Activated CD4-positive, alpha-beta T cell treated with anti-CD3 and anti-CD28 coated beads, Interleukin-2, amount 50 U/mL, for 24 hours (primary cell): ENCODE data around the gene BTBD8.

Experiments used
- DNase-seq, 2 donors: peaks; one replicate each; pipeline ENCODE4 v3.0.0-alpha.2; 2020; ENCODE audit warnings: low read depth in 1 of 2, low spot score in 1 of 2

The BTBD8 gene

DNA sequence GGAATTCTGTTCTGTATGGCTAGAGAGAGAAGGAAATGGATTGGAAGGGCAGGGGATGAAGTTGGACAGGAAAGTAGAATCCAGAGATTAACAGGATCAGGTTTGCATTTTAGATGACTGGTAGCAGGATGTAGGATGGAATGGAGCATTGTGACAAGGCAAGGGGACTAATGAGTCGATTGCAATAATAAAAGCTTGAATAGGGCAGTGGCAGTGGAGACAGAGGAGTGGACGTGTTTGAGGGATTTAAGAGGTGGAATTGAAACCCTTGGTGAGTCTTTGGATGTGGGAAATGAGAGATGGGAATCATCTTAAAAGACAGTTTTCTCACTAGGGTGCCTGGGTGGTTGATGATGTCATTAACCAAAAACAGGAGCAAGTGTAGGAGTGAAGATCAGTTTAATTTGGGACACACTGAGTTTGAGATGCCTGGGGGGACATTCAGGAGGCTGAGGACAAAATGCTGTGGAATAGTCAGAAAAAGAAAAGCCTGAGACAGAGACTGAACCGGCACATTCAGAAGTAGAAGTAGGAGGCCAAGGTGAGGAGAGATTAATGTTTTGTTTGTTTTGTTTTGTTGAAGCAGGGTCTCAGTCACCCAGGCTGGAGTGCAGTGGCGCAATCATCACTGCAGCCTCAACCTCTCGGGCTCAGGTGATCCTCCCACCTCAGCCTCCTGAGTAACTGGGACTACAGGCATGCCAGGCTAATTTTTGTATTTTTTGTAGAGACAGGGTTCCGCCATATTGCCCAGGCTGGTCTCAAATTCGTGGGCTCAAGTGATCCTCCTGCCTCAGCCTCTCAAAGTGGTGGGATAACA, 108.5 kb downstream of the BTBD8 start:
- DNase-seq: no peak

DNA sequence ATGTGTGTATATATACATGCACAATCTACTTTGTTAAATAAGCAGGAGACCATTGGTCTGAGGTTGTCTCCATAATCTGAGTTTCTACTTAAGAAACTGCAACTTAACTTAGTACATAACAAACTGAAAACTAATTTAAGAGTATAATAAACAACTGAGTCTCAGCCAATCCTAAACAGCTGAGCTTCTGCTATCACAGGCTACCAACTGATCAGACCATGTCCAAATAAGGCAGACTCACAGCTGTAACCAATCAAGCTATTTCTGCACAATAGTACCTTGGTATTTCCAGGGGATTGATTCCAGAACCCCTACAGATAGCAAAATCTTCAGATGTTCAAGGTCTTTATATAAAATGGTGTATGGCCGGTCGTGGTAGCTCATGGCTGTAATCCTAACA, 111.6 kb downstream of the BTBD8 start:
- no peak for DNase-seq

DNA sequence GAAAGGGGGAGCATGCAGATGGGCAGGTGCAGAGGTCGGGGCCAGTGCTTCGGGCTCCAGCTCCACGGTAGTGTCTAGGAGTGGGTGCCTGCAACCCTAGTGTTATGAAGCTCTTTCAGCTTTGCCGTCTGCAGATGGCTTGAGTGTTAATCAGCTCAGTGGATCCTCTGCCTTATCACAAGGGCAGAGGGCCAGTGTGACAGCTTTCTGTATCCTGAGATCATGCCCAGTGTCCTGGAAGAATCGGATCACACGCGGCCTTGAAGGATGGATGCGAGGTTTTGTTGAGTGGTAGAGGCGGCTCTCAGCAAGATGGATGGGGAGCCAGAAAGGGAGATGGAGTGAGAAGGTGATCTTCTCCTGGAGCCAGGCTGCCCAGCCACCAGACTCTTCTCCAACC, 112.1 kb downstream of the BTBD8 start:
- DNase-seq: no peak

DNA sequence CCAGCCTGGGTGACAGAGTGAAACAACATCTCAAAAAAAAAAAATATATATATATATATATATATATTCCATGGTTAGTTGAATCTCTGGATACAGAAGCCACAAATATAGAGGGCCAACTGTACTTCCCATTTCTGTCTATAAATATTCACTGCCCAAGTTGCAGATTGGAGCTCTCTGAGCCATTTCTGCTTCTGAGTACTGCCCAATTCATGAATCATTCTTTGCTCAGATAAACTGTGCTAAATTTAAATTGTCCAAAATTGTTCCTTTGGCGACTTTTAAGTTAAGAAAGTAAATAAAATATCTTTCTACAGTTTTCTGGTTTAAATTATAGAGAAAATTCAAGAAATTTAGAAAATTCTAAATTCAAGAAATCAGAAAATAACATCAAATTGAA, 114.4 kb downstream of the BTBD8 start:
- DNase-seq: no peak

DNA sequence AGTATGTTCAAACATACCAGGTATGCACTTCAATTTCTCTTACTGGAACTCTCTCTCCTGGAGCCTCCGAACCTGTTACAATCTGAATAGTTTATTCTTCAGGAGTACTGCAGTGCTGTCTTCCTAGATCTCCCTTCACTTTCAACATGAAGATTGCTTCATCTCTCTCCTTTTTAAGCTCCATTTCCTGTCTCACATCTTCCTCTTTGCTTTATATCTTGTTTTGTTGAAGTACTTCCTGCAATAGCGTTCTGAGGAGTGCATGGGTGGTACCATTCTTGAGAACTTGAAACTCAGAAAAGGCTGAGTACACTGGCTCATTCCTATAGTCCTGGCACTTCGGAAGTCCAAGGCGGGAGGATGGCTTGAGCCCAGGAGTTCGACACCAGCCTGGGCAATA, 121.8 kb downstream of the BTBD8 start:
- DNase-seq: no peak

DNA sequence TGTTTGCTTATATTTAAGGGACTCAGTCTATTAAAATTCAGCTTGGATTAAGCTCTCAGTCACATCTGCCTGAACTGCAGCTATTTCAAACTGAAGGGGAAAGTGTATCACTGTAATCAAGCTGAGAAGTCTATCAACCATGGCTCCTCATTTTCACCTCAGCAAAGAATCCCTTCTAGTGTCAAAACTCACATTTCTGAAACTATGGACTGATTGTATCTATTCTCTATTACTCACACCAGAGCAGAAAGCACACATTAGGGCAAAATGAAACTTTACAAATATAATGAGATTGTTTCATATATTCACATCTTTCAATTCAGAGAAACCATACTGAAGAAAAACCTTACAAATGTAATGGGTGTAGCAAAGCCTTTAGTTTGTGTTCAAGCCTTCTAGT, 123.0 kb downstream of the BTBD8 start:
- no peak for DNase-seq

DNA sequence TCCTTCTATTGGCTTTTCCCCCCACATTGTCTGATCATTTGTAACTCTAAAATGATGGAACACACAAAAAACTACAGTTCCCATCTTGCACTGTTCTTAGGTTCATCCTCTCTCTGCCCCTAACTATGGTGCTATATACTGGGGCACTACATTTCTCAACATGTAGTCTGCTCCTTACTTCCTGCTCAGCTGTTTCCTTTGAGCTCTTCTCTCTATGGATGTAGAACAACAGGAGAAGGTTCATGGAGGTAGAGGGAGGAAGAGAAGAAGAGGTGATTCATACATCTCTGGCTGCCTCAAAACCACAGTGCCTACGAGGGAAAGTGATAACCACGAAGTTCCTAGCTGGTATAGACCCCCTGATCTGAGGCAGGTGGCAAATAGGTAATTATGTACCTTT, 130.6 kb downstream of the BTBD8 start:
- no peak for DNase-seq

DNA sequence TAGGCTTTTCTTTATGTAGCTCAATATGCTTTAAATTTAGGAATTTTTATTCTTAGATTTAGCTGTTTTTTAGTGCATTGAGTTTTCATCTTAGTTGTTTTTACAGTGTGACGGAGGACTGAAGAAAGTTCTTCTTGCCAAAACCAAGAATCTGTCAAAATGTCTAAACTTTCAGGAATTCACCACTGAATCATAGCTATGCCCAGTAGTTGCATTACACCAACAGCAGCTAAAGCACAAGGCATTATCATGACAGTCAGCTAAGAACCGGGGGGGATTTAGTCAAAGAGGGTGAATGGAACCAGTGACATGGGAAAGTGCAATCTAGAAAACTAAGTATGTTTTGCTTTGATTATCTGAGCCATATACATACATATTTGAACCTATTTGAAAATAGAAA, 131.0 kb downstream of the BTBD8 start:
- no peak for DNase-seq

DNA sequence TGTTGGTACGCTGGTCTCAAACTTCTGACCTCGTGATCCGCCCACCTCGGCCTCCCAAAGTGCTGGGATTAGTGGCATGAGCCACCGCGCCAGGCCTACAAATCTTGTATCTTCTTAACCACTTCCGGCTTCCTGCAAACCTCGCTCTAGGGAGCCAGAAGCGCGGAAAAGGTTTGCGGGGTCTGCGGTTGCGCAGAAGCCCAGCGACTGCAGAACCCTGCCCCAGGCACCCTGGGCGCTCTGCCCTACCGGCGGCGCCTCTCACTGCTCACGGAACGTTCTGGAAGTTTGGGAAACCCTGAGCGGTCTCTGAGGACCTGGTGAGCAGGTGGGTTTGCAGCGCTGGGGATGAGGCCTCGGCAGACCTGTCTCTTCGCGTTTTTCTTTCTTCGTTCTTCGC, 137.6 kb downstream of the BTBD8 start, which contains the start of gene C1orf146:
Gene C1orf146 (plus strand): TSS at position 195 of the 400 bp plus-strand sequence. CDS start 13,506 bp downstream, outside the sequence.
- no peak for DNase-seq

DNA sequence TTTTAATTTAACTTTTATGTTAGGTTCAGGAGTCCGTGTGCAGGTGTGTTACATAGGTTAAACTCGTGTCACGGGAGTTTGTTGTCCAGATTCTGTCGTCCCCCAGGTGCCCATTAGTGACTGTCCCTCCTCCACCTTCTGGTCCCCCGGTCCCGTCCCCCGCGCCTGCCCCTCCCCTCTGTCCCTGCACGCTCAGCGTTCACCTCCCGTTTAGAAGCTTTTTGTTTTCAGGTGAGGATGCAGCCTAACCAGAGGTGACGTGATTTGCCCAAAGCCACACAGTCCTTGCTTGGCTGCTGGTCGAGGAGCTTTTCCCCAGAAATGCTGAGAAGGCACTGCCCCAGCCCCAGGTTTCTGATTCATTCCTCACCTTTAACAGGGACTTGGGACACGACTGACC, 138.4 kb downstream of the BTBD8 start:
- DNase-seq: no peak

DNA sequence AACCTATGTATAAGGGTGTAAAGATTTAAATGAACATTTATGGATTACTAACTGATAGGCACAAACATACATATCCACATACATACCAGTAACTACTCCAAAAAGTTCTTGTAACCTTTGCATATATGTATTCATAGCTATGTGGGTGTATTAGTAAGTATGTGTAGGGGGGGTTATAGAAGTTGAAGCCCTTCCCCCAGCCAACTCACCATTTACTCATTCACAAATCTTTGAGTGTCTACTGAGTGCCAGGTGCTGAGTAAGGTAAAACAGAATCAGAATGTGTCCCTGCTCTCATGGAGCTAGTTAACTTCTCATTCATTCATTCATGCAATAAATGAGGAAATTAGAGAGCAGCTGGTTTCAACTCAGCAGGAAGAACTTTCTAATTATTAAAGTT, 138.9 kb downstream of the BTBD8 start:
- no peak for DNase-seq

DNA sequence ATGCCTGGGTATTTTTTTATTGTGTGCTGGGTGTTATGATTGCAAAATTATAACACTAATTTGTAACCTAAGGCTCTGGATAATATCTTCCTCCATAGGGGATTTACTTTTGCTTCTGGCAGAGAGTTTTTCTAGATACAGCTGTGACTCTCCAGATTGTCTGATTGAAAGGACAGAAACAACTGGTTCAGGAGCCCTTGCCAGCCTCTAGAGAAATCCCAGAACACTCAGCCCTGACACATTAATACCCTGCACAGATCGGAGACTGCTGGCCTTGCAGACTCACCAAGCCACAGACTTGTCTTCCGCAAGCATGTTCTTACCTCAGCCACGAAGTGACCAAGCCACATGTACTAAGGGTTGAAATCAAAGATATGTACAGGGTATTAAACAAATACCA, 148.3 kb downstream of the BTBD8 start:
- no peak for DNase-seq

DNA sequence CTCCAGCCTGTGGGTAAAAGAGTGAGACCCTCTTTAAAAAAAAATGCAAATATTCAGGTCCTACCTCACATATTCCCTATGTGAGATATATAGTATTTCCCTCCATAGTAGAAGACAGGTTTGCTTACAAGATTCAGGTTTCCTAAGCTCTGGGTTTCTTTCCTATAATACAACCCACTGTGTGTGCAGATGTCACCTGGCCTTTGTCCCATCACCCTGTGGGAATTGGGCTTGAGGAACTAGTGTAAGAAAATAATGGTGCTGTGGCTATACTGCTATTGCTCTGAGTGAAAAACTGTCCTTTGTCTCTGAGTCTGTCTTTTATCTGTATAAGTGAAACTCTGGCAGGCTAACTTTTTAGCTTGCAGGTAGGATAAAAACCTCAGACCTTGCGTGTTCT, 150.6 kb downstream of the BTBD8 start:
- DNase-seq: no peak
